Endothelial cell of umbilical vein (primary cell): ENCODE results near the gene CUX1. TPM values are rescaled to one million over a fixed set of nuclear protein-coding genes. Genes with fewer than 3 reads are reported as not detected.

Source experiments
- BruUV-seq: library from RNA; stranded (reverse); fragments of 400-500 nt; replicated peaks from 2 replicates; lab custom pipeline; 2021; lab: Mats Ljungman, UMichigan
- CTCF ChIA-PET: fragments of 300-600, 350-600 bp; sonication (Branson Sonifier 250); formaldehyde crosslinking; loops from one replicate; lab custom pipeline; 2021; ENCODE audit warnings: antibody characterized with exemption, inconsistent platforms; lab: Charles Lee
- POLR2A ChIA-PET: fragments of 300-600, 350-600 bp; sonication (Branson Sonifier 250); formaldehyde crosslinking; loops from one replicate; lab custom pipeline; 2021; ENCODE audit warnings: antibody characterized with exemption, inconsistent platforms; lab: Charles Lee
- DNase-seq: peaks from one replicate; pipeline ENCODE4 v3.0.0-alpha.2; 2011; ENCODE audit warnings: low read depth, low spot score
- FAIRE-seq: peaks from 2 replicates; lab custom pipeline; 2011; peaks lifted over from hg19 to GRCh38; lab: Jason Lieb, UNC
- H2AFZ ChIP-seq: 2 replicates; pipeline ENCODE4 v1.6.0; 2012; ENCODE audit warnings: low read depth, low read length, control low read depth, inconsistent platforms
- H3K27ac ChIP-seq: 2 replicates; pipeline ENCODE4 v1.5.1; 2011; ENCODE audit warnings: low read depth, mild to moderate bottlenecking, control low read depth, low read length, moderate library complexity; ENCODE audit not compliant: insufficient read depth
- H3K27me3 ChIP-seq, 2 experiments: 2 replicates each; pipeline versions ENCODE4 v1.6.0 to v1.6.1; 2011; ENCODE audit warnings: low read length in 2 of 2, mixed read lengths in 1 of 2; ENCODE audit not compliant: control insufficient read depth in 2 of 2, insufficient read depth in 2 of 2
- H3K36me3 ChIP-seq, 2 experiments: 2 replicates in 1 of 2; 3 replicates in 1 of 2; pipeline ENCODE4 v1.5.1; 2011; ENCODE audit warnings: low read length in 2 of 2, mild to moderate bottlenecking in 1 of 2, moderate library complexity in 1 of 2; ENCODE audit not compliant: control insufficient read depth in 2 of 2, insufficient read depth in 2 of 2; ENCODE audit errors: extremely low read depth in 1 of 2
- H3K4me1 ChIP-seq: 3 replicates; pipeline ENCODE4 v1.5.1; 2011; ENCODE audit warnings: mild to moderate bottlenecking, low read length; ENCODE audit not compliant: control insufficient read depth, insufficient read depth; ENCODE audit errors: extremely low read depth
- H3K4me2 ChIP-seq: 2 replicates; pipeline ENCODE4 v1.6.1; 2011; ENCODE audit warnings: low read length, control low read depth, mixed read lengths; ENCODE audit not compliant: insufficient read depth
- H3K4me3 ChIP-seq, 3 experiments: fragments of 200-600 bp in 1 of 3; sonication (generic), shearing (Covaris generic) in 1 of 3; replicated peaks in 1 of 3; 2 replicates each; pipeline ENCODE4 v1.5.1; 2011 to 2016; ENCODE audit warnings: control low read depth in 3 of 3, low read length in 3 of 3, mild to moderate bottlenecking in 2 of 3, inconsistent platforms in 1 of 3, low read depth in 1 of 3, moderate library complexity in 1 of 3; ENCODE audit not compliant: insufficient read depth in 1 of 3
- H3K79me2 ChIP-seq: 2 replicates; pipeline ENCODE4 v1.6.0; 2012; ENCODE audit warnings: low read length, inconsistent platforms; ENCODE audit not compliant: control insufficient read depth, insufficient read depth
- H3K9ac ChIP-seq: replicated peaks from 2 replicates; pipeline ENCODE3; 2011; ENCODE audit warnings: low read length, control low read depth; ENCODE audit not compliant: insufficient read depth; ENCODE audit errors: extremely low read depth
- H3K9me1 ChIP-seq: replicated peaks from 3 replicates; pipeline ENCODE4 v1.6.0; 2011; ENCODE audit warnings: mild to moderate bottlenecking, low read length; ENCODE audit not compliant: control insufficient read depth, insufficient read depth; ENCODE audit errors: extremely low read depth
- H3K9me3 ChIP-seq: replicated peaks from 2 replicates; pipeline ENCODE4 v1.5.1; 2012; ENCODE audit warnings: low read length, inconsistent platforms; ENCODE audit not compliant: control insufficient read depth, insufficient read depth
- H4K20me1 ChIP-seq: replicated peaks from 2 replicates; pipeline ENCODE3; 2011; ENCODE audit warnings: mild to moderate bottlenecking, low read length; ENCODE audit not compliant: control insufficient read depth, insufficient read depth; ENCODE audit errors: extremely low read depth
- CTCF ChIP-seq, 2 donors: IDR thresholded peaks; 1 replicate in 1 of 2; 2 replicates in 1 of 2; pipeline ENCODE4 v1.5.1; 2011; ENCODE audit warnings: low read length in 2 of 2, mild to moderate bottlenecking in 2 of 2, moderate library complexity in 2 of 2, control low read depth in 1 of 2, inconsistent platforms in 1 of 2, low read depth in 1 of 2; ENCODE audit not compliant: insufficient read depth in 1 of 2; ENCODE audit errors: extremely low read depth in 1 of 2
- EZH2 ChIP-seq: IDR thresholded peaks from 2 replicates; pipeline ENCODE4 v1.6.1; 2012; ENCODE audit warnings: borderline replicate concordance, low read depth, mild to moderate bottlenecking, moderate library complexity, low read length, inconsistent platforms; ENCODE audit not compliant: severe bottlenecking
- FOS ChIP-seq: IDR thresholded peaks from 2 replicates; pipeline ENCODE4 v1.6.1; 2011; ENCODE audit warnings: mild to moderate bottlenecking, low read length, moderate library complexity, borderline replicate concordance; ENCODE audit not compliant: insufficient read depth
- GATA2 ChIP-seq: IDR thresholded peaks from 2 replicates; pipeline ENCODE4 v1.7.0; 2011; ENCODE audit warnings: low read depth, mild to moderate bottlenecking, moderate library complexity, mixed read lengths, low read length; ENCODE audit not compliant: insufficient read length, insufficient read depth
- JUN ChIP-seq: IDR thresholded peaks from 2 replicates; pipeline ENCODE4 v1.6.1; 2011; ENCODE audit warnings: borderline replicate concordance, low read depth; ENCODE audit not compliant: insufficient read length, insufficient read depth
- MAX ChIP-seq: IDR thresholded peaks from 2 replicates; pipeline ENCODE4 v1.6.1; 2011; ENCODE audit not compliant: insufficient read depth, insufficient read length
- MYC ChIP-seq: IDR thresholded peaks from one replicate; pipeline ENCODE4 v1.6.1; 2011; ENCODE audit warnings: mild to moderate bottlenecking, low read depth, low read length
- POLR2A ChIP-seq: IDR thresholded peaks from 2 replicates; pipeline ENCODE4 v1.6.1; 2012; ENCODE audit warnings: low read depth, mild to moderate bottlenecking, control low read depth, low read length
- POLR2AphosphoS5 ChIP-seq: IDR thresholded peaks from 2 replicates; pipeline ENCODE4 v1.6.1; 2012; ENCODE audit warnings: low read depth, mild to moderate bottlenecking, control low read depth, low read length, moderate library complexity; ENCODE audit not compliant: insufficient read depth
- dilution Hi-C: fragments of 300-500 bp; cut with MboI; formaldehyde crosslinking; loops from one replicate; pipeline ENCODE4 v1.15.0; 2019; ENCODE audit warnings: low sequenced_read_pairs; ENCODE audit not compliant: extremely low pct_ligation_motif_present
- intact Hi-C: fragments of 100-400 bp; cut with micrococcal nuclease; formaldehyde crosslinking; loops from one replicate; pipeline ENCODE4 v1.10.0; 2022
- polyA plus RNA-seq, 4 experiments: library from polyadenylated mRNA; depleted of rRNA in 3 of 4; stranded (reverse) in 3 of 4; unstranded in 1 of 4; fragments of >200 nt; gene quantifications; 2 replicates each; pipeline versions ENCODE4 v1.2.1 to v1.2.3, GENCODE V29; 2011 to 2012; ENCODE audit warnings: missing spikeins in 1 of 4
- total RNA-seq: library from RNA; stranded (reverse); gene quantifications from 2 replicates; pipeline ENCODE4 v1.2.3, GENCODE V29; 2021

CUX1 gene
- total and polyA plus RNA-seq, 2 donors (not counting 3 experiments of a cell fraction or from before 2014, with no cell fraction given), result 13.8 to 49.8 TPM

- Histone ChIP-seq H3K4me2 (no peak overlapping the region), H3K27me3 (no peaks in the 10 kb centered on the region), H3K79me2 (no peaks in the 10 kb centered on the region), H4K20me1 (no peaks in the 10 kb centered on the region), H3K9me1 (no peaks in the 10 kb centered on the region), H3K4me1 (no peaks in the 10 kb centered on the region), H2AFZ (no peak overlapping the region), H3K4me3 (no peak overlapping the region), H3K9ac (no peak overlapping the region), H3K9me3 (no peaks in the 10 kb centered on the region), H3K27ac (no peak overlapping the region), H3K36me3 (peaks cover 0 to 5% of the 10 kb centered on the region in 2 experiments)
- FAIRE-seq (no peak), DNase-seq (no peak)
- ChIA-PET CTCF (no interaction called here), POLR2A (no interaction called here)
- dilution Hi-C loops (no loop called here), intact Hi-C loops (no loop called here)
- no peak for TF ChIP-seq POLR2AphosphoS5
- no peak for TF ChIP-seq EZH2
- TF ChIP-seq FOS, result no peak
- no peak for TF ChIP-seq JUN
- TF ChIP-seq POLR2A, result no peak
- no peak for TF ChIP-seq MYC
- TF ChIP-seq CTCF (IDR thresholded peaks at IDR 0.05; ENCODE audit: extremely low read depth in 1 of 2, insufficient read depth in 1 of 2, low read depth in 1 of 2, low read length in 2 of 2), result no peak
- no peak for TF ChIP-seq MAX
- no peak for TF ChIP-seq GATA2
- no TSS peak for BruUV-seq
Observed at GRCh38 chr7:102211590-102212550, 394.4 kb downstream of the CUX1 start.
